GM18499 (cell line): ENCODE measurements around the gene PKN1.
"Not testable (repeated sequence)": the region's sequence is repeated elsewhere in the genome, so short reads cannot be mapped to it uniquely, and the experiment has no call there.

ENCODE experiments used
- ATAC-seq: cut with Tn5 transposase; IDR thresholded peaks from one replicate; pipeline ENCODE4 v1.9.1; 2021; ENCODE audit warnings: moderate number of reproducible peaks; ENCODE audit not compliant: insufficient read depth, unreplicated experiment

The PKN1 gene

DNA sequence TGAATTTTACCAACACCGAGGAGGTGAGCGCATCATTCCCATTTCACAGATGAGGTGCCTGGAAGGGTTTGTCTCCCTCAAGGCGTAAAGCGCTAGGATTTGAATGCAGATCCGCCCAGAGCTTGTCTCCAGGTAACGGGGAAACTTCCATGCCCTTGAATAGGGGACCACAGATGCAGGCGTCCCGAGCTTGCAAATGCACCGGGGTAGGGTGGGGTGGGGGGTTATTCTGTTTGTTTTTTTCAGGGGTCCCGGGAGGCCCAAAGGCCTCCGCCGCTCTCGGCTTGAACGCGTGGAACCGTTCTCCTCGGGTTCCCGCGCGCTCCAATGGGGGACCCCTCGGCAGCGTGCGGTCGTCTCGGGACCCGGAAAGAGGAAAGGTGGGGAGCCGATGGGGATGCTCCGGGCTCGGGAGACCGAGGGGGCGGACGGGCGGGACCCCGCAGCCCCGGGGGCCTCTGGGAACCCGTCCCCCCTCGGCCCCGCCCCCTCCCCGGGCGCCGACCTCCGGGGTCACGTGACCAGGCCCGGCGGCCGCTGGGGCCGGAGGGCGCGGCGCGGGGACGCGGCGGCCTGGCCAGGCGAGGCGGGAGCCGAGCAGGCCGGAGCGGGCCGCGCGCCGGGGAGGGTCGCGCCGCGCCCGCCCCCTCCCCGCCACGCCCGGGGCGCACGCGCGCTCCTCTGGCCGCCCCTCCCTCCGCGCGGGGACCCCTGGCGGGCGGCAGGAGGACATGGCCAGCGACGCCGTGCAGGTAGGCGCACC is at the start of gene PKN1:
TSS of gene PKN1 (plus strand) at position 516 of the 763 bp plus-strand sequence. CDS start at position 732, 216 bp downstream.
- ATAC-seq = no peak

DNA sequence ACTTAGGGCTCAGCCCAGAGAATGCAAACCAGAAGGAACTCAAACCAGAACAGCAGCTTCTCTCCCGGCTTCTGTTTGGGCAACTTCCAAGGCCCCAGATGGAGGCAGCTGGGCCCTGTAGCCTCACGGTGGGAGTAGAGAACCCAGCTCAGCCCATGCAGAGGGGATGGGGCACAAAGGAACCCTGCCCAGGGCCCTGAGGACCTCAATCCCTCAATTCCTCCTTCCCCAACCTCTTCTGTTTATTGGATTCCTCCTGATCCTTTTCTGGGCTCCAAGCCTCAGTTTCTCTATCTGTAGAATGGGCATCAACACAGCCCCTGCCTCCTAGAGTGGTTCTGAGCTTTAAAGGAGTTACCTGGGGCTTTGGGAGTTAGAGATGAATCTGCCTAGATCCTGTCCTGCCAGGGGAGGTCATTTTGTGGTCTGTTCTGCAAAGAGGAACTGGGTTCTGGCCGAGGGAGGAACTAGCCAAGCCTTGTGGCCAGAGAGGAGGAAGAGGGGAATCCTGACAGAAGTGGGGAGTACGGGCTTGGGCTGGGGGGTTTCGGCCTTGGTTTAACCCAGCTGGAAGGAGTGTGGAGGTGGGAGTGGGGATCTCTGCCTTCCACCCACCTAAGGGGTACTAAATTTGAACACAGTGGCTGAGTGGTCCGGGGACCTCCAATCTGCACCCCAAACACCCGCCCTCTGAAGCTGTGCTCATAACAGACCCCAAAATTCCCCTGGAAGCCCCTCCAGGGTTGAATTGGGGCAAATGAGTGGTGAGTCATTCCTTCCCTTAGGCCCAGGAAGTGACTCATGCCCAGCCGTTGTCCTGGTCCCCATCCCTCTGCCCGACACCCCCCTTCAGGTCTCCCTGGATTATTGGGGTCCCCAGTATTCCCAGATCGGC is 49.2 kb upstream of the PKN1 start:
- ATAC-seq = no peak

GRCh38 chr19:14385492-14385891 is 47.6 kb upstream of the PKN1 start:
- no peak for ATAC-seq

DNA sequence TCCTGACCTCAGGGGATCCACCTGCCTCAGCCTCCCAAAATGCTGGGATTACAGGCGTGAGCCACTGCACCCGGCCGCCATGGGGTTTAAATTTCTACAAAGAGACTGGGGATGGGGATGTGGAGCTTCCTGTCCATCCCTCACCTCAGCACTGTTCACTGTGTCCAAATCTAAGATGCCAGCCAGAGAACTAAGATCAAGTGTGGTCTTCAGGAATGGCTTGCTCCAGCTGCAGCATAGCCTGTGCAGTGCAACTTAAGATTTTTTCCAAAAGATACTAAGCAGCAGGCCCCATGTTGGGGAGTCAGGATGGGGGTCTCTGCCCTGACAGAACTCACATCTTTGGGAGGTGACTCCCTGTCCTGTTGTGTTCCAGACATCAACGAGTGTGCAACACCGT is 42.6 kb upstream of the PKN1 start:
- ATAC-seq = no peak

DNA sequence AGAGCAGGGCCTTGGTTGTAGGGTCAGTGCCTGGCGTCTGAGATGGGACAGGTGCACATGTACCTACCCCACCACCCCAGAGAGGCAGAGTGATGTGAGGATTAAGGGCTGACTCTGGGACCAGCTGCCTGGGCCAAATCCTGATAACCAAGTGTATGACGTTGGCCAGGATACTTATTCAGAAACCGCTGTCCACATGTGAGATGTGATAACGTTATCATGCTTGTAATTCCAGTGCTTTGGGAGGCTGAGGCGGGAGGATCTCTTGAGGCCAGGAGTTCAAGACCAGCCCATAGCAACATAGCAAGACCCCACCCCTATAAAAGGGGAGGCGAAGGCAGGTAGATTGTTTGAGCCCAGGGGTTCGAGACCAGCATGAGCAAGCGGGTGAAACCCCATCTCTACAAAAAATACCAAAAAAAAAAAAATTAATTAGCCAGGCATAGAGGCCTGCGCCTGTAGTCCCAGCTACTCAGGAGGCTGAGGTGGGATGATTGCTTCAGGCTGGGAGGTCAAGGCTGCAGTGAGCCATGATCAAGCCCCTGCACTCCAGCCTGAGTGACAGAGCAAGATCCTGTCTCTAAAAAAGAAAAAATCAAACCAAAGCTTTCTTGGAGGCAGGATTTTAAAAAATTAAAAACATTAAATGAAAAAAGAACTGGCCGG is 41.8 kb upstream of the PKN1 start:
- ATAC-seq = no peak

GRCh38 chr19:14393329-14393728 is 39.8 kb upstream of the PKN1 start:
- ATAC-seq = no peak

GRCh38 chr19:14394167-14394566 is 38.9 kb upstream of the PKN1 start:
- ATAC-seq = no peak

DNA sequence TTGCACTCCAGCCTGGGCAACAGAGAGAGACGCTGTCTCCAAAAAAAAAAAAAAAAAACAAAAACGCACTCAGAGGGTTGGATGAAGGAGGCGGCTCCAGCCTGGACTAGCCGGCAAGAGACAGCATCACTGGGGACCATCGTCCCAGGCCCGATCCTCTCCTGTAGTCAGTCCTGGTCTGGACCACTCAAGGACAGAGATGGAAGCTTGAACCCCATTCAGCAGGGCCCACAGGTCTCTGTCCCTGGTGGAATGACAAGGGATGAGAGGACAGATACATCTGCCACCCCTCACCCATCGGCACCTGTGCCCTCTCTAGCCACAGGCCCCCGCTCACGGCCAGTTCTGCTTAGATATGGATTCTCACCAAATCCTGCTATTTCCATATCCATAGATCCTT is 37.8 kb upstream of the PKN1 start:
- no peak for ATAC-seq

DNA sequence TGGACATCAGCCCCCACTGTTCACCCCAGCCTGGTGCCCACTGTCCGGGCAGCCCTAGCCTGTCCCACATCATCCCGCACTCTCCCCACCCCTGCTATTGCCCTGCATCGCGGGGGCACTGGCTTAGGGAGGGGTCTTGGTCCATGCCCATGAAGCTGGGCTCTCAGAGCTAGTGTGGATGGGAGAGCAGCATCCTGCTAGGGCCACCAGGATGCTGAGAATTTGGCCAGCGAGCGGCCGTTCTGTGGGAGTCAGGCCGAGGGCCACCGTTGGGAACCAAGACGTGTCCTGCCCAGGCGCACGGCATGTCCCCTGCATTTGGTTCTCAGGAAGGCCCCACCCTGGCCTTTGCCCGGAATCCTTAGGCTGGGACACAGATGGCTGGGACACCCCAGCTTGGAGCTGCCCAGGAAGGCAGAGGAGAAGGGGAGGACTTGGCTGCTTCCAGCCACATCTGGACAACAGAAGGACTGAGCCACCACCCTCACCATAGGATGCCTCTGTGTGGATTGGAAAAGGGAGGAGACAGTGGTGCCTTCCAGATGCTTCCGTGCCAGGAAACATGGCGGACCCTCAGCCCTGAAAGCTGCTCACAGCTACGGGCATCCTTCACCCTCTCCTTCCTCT is 37.3 kb upstream of the PKN1 start:
- no peak for ATAC-seq

DNA sequence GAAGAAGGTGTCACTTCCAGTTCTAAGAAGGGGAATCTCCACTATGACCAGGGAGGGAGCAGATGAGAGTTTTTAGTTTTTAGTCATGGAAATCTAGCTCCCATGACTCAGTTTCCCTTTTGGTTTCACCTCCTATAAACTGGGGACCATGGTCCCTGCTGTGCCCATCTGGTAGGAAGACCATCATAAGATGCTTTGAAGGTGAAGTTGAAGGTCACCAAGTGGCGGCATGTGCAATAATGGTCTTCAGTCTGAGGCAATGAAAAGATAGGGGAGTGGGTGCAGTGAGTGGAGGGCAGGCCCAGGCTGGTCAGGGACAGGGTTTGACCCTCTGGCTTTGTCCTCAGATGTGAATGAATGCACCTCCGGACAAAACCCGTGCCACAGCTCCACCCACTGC is 36.4 kb upstream of the PKN1 start:
- ATAC-seq = not testable (repeated sequence)

- not testable (repeated sequence) for ATAC-seq
These were observed 35.9 kb upstream of the PKN1 start for GRCh38 chr19:14397168-14397567.

- no peak for ATAC-seq
These were observed 32.1 kb upstream of the PKN1 start for GRCh38 chr19:14400951-14401431.

DNA sequence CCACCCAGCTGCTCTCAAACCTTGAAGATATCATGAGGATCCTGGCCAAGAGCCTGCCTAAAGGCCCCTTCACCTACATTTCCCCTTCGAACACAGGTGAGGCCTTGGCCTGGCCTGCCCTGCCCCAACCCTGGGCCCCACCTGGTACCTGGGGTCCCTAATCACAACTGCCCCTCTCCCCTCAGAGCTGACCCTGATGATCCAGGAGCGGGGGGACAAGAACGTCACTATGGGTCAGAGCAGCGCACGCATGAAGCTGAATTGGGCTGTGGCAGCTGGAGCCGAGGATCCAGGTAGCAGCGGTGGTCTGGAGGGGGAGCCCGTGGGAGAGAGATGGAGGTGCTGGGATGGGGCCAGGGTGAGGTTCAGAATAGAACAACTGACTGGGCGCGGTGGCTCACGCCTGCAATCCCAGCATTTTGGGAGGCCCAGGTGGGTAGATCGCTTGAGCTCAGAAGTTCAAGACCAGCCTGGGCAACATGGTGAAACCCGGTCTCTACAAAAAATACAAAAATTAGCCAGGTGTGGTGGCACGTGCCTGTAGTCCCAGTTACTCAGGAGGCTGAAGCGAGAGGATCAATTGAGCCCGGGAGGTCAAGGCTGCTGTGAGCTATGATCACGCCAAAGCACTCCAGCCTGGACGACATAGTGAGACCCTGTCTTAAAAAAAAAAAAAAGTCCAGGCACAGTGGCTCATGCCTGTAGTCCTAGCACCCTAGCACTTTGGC is 31.5 kb upstream of the PKN1 start:
- ATAC-seq = no peak

DNA sequence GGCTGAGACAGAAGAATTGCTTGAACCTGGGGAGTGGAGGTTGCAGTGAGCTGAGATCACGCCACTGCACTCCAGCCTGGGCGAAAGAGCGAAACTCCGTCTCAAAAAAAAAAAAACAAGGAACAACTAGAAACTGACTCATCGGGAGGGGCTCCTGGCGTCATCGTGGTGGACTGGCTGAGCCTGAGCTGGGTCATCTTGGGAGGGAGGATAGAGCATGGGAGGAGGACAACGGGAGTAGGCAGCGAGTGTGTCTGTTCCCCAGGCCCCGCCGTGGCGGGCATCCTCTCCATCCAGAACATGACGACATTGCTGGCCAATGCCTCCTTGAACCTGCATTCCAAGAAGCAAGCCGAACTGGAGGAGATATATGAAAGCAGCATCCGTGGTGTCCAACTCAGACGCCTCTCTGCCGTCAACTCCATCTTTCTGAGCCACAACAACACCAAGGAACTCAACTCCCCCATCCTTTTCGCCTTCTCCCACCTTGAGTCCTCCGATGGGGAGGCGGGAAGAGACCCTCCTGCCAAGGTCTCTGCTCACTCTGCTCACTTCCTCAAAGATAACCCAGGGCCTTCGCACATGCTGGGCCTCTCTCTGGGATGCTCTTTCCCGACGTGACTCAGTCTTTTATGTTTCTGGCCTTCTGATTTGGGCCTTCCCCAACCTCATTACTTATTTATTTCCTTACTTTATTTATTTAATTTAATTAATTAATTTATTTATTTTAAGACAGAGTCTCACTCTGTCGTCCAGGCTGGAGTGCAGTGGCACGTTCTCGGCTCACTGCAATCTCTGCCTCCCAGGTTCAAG is 30.6 kb upstream of the PKN1 start:
- no peak for ATAC-seq

GRCh38 chr19:14403145-14403930 is 29.8 kb upstream of the PKN1 start:
- ATAC-seq = not testable (repeated sequence)

GRCh38 chr19:14404312-14404711 is 28.8 kb upstream of the PKN1 start:
- ATAC-seq = no peak

DNA sequence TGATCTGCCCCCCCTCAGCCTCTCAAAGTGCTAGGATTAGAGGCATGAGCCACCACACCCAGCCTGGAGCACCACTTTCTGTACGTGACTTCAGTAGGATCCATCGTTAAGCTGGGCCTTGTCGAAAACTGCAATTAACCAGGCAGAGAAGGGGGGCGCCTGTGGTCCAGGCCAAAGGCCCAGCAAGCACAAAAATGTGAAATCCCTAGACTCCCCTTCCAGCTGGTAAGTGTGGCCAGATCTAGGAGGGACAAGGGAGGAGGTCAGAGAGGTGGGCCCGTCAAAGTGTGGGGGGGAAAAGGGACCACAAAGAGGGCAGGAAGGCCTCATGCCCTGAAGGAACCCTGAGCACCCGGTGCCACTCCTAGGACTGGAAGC is 27.7 kb upstream of the PKN1 start:
- ATAC-seq = no peak
